HepG2 (cell line): ENCODE data around the gene B4GALT3. TPM values are rescaled to one million over a fixed set of nuclear protein-coding genes. Genes with fewer than 3 reads are reported as not detected.

Experiments used
- ATAC-seq: fragments of 200-7000 bp; cut with Tn5 transposase; 3 replicates; pipeline ENCODE4 v1.9.1; 2020; ENCODE audit warnings: mild to moderate bottlenecking, moderate library complexity
- BruUV-seq: library from RNA; stranded (reverse); fragments of 400-500 nt; replicated peaks from 2 replicates; lab custom pipeline; 2021; lab: Mats Ljungman, UMichigan
- CTCF ChIA-PET: fragments of 300-600 bp; formaldehyde crosslinking; extraction: SDS; loops from one replicate; lab custom pipeline; 2021; ENCODE audit warnings: low total read pairs, inconsistent platforms, low intra/inter-chr PET ratio; lab: Yijun Ruan, JAX
- POLR2A ChIA-PET: fragments of 350-600 bp; sonication (Branson Sonifier 250); formaldehyde crosslinking; loops from one replicate; lab custom pipeline; 2020; ENCODE audit warnings: antibody characterized with exemption, inconsistent platforms; lab: Yijun Ruan, JAX
- DNase-seq: peaks from one replicate; pipeline ENCODE4 v3.0.0-alpha.2; 2015; ENCODE audit warnings: low spot score
- FAIRE-seq: peaks from 3 replicates; lab custom pipeline; 2011; peaks lifted over from hg19 to GRCh38; lab: Jason Lieb, UNC
- H2AFZ ChIP-seq: one replicate; pipeline ENCODE4 v1.6.1; 2011; ENCODE audit warnings: low read length, inconsistent platforms
- H3K27ac ChIP-seq: fragments of 300-600 bp; 3 replicates; pipeline ENCODE4 v1.8.0; 2011; ENCODE audit warnings: mixed run types, mild to moderate bottlenecking, mixed read lengths, low read length, inconsistent platforms; ENCODE audit not compliant: insufficient read depth; ENCODE audit errors: extremely low read length
- H3K27me3 ChIP-seq, 2 experiments: fragments of 200-600 bp in 1 of 2; 2 replicates in 1 of 2; 3 replicates in 1 of 2; pipeline versions ENCODE4 v1.6.0 to v1.8.0; 2011; ENCODE audit warnings: low read length in 2 of 2, mild to moderate bottlenecking in 2 of 2, moderate library complexity in 2 of 2, inconsistent platforms in 1 of 2; ENCODE audit not compliant: insufficient read depth in 2 of 2, control insufficient read depth in 1 of 2
- H3K36me3 ChIP-seq, 2 experiments: fragments of 200-600 bp in 1 of 2; replicated peaks in 1 of 2; 2 replicates in 1 of 2; 3 replicates in 1 of 2; pipeline versions ENCODE4 v1.5.1 to v1.8.0; 2011; ENCODE audit warnings: low read length in 2 of 2, inconsistent platforms in 1 of 2; ENCODE audit not compliant: insufficient read depth in 2 of 2, control insufficient read depth in 1 of 2
- H3K4me1 ChIP-seq: 2 replicates; pipeline ENCODE4 v1.5.1; 2012; ENCODE audit warnings: low read length, inconsistent platforms; ENCODE audit not compliant: insufficient read depth
- H3K4me2 ChIP-seq: 2 replicates; pipeline ENCODE4 v1.6.0; 2011; ENCODE audit warnings: low read depth, low read length, inconsistent platforms
- H3K4me3 ChIP-seq, 3 experiments: fragments of 200-600 bp in 1 of 3; sonication (generic), shearing (Covaris generic) in 1 of 3; replicated peaks in 1 of 3; 2 replicates each; pipeline ENCODE4 v1.5.1; 2011 to 2016; ENCODE audit warnings: low read length in 3 of 3, inconsistent platforms in 2 of 3, low read depth in 2 of 3, mild to moderate bottlenecking in 2 of 3, control low read depth in 1 of 3, mixed read lengths in 1 of 3; ENCODE audit not compliant: insufficient read depth in 1 of 3
- H3K79me2 ChIP-seq: one replicate; pipeline ENCODE4 v1.6.1; 2011; ENCODE audit warnings: low read length, inconsistent platforms; ENCODE audit not compliant: insufficient read depth
- H3K9ac ChIP-seq: 2 replicates; pipeline ENCODE4 v1.6.0; 2011; ENCODE audit warnings: mild to moderate bottlenecking, low read depth, low read length, inconsistent platforms; ENCODE audit not compliant: insufficient read depth
- H3K9me3 ChIP-seq: 2 replicates; pipeline ENCODE4 v1.5.1; 2012; ENCODE audit warnings: mild to moderate bottlenecking, low read length
- H4K20me1 ChIP-seq: 2 replicates; pipeline ENCODE4 v1.6.0; 2011; ENCODE audit warnings: inconsistent platforms, mild to moderate bottlenecking, low read length, moderate library complexity; ENCODE audit not compliant: insufficient read depth
- AGO1 ChIP-seq: fragments of 200-400 bp; formaldehyde crosslinking; IDR thresholded peaks from 2 replicates; pipeline ENCODE4 v1.6.1; 2017; ENCODE audit warnings: mild to moderate bottlenecking, low read depth, low read length, moderate library complexity; ENCODE audit not compliant: poor library complexity, severe bottlenecking
- ATF5 ChIP-seq: sonication (generic); formaldehyde crosslinking; IDR thresholded peaks from 2 replicates; pipeline ENCODE4 v1.4.0; 2020; ENCODE audit warnings: mild to moderate bottlenecking, low read depth, missing genetic modification reagents
- CTCF ChIP-seq: sonication (generic); formaldehyde crosslinking; IDR thresholded peaks from 2 replicates; pipeline ENCODE4 v1.5.0; 2020; ENCODE audit warnings: mild to moderate bottlenecking, missing genetic modification reagents, moderate library complexity
- HNF1A ChIP-seq, 2 experiments: sonication (generic) in 1 of 2; formaldehyde crosslinking in 1 of 2; IDR thresholded peaks; 2 replicates each; pipeline versions ENCODE4 v1.4.0 to v1.6.1; 2016 to 2020; ENCODE audit warnings: borderline replicate concordance in 1 of 2, low read depth in 1 of 2, mild to moderate bottlenecking in 1 of 2, missing genetic modification reagents in 1 of 2
- KDM5A ChIP-seq: fragments of 200-600 bp; sonication (generic); IDR thresholded peaks from 2 replicates; pipeline ENCODE4 v1.7.0; 2018; ENCODE audit warnings: antibody characterized with exemption, mild to moderate bottlenecking, low read length, borderline replicate concordance
- RAD21 ChIP-seq: fragments of 450-650 bp; formaldehyde crosslinking; IDR thresholded peaks from 2 replicates; pipeline ENCODE4 v1.5.0; 2020; ENCODE audit warnings: mild to moderate bottlenecking
- REXO4 ChIP-seq: sonication (generic); formaldehyde crosslinking; IDR thresholded peaks from 2 replicates; pipeline ENCODE4 v1.8.0; 2022; ENCODE audit warnings: missing genetic modification reagents, mild to moderate bottlenecking, borderline replicate concordance
- SMC3 ChIP-seq: IDR thresholded peaks from 2 replicates; pipeline ENCODE4 v1.6.1; 2011; ENCODE audit warnings: low read length, improper control_type of control experiment
- STAG1 ChIP-seq: sonication (generic); formaldehyde crosslinking; IDR thresholded peaks from 2 replicates; pipeline ENCODE4 v1.4.0; 2020; ENCODE audit warnings: missing genetic modification reagents
- ZNF567 ChIP-seq: sonication (generic); formaldehyde crosslinking; IDR thresholded peaks from 2 replicates; pipeline ENCODE4 v1.8.1; 2023; ENCODE audit warnings: mild to moderate bottlenecking, missing genetic modification reagents, borderline replicate concordance
- WGBS: methylation state at CpG from one replicate; pipeline ENCODE4 v1.1.6; 2017; ENCODE audit warnings: low lambda C conversion rate; 5-methylcytosine and 5-hydroxymethylcytosine counted together
- in situ Hi-C: cut with HindIII; loops from 2 replicates; pipeline ENCODE4 v1.10.0; 2017; ENCODE audit warnings: low pct_unique_long_range_greater_than_20kb; ENCODE audit not compliant: extremely low pct_ligation_motif_present
- intact Hi-C: fragments of 100-400 bp; cut with micrococcal nuclease; formaldehyde crosslinking; loops from one replicate; pipeline ENCODE4 v1.10.0; 2022; ENCODE audit not compliant: unreplicated experiment
- polyA plus RNA-seq, 8 experiments: library from polyadenylated mRNA; depleted of rRNA in 3 of 8; stranded (reverse) in 7 of 8; unstranded in 1 of 8; fragments of >200 nt; fragmentation: Illumina TruSeq in 4 of 8; extraction: Trizol in 4 of 8; gene quantifications; 2 replicates each; pipeline versions ENCODE4 v1.2.1 to v1.2.3, GENCODE V29; 2011 to 2016; ENCODE audit warnings: low read depth in 4 of 8, missing spikeins in 1 of 8, mixed read lengths in 1 of 8; ENCODE audit not compliant: insufficient read depth in 1 of 8
- total RNA-seq, 5 experiments: library from RNA; depleted of rRNA; stranded (reverse); fragments of >200 nt; fragmentation: Illumina TruSeq; extraction: Trizol; gene quantifications; 2 replicates each; pipeline ENCODE4 v1.2.3, GENCODE V29; 2016; ENCODE audit warnings: low read depth in 1 of 5

B4GALT3 gene
- total and polyA plus RNA-seq, 2 of the 13 experiments (the other 11 are each of a cell fraction or from before 2014, with no cell fraction given) = 35.6 to 40.4 TPM

- TF ChIP-seq REXO4 (CRISPR knock-in tag) = no peak
- no peak for TF ChIP-seq ATF5
- no peak for TF ChIP-seq AGO1
Observed at GRCh38 chr1:161140755-161141400, 36.4 kb downstream of the B4GALT3 start (continued).

- H3K36me3 ChIP-seq = no peaks in the 10 kb centered on the region
- FAIRE-seq (peak; percentile 28), ATAC-seq (peak; percentile 54), DNase-seq (peak; percentile 56)
- no peaks in the 10 kb centered on the region for H3K9me3 ChIP-seq
- no peaks in the 10 kb centered on the region for H3K4me1 ChIP-seq
- no peak overlapping the region for H3K4me3 ChIP-seq
- no peaks in the 10 kb centered on the region for H3K79me2 ChIP-seq
- peak; percentile 28; the same call in 1 of the 2 replicates for TF ChIP-seq SMC3
- TF ChIP-seq KDM5A = no peak
- TF ChIP-seq ZNF567 (CRISPR knock-in tag) = no peak
- TF ChIP-seq CTCF (CRISPR knock-in tag) = peak; percentile 52
- TF ChIP-seq HNF1A (IDR thresholded peaks at IDR 0.05; ENCODE audit: low read depth) = no peak
- no peak for TF ChIP-seq HNF1A (CRISPR knock-in tag; IDR thresholded peaks at IDR 0.05; ENCODE audit: borderline replicate concordance)
- TF ChIP-seq STAG1 (CRISPR knock-in tag) = peak; percentile 60
- TF ChIP-seq RAD21 (CRISPR knock-in tag) = 0 out of 2 replicates have a peak, but pooled peaks have one; percentile 22
- H4K20me1 ChIP-seq = no peaks in the 10 kb centered on the region
- H3K4me2 ChIP-seq = no peak overlapping the region
- intact Hi-C loops (loop anchor here (1.0 to 10.0 kb wide), 3 partner anchors 43 to 145 kb away; no protein-coding TSS in a partner anchor), in situ Hi-C loops (no loop called here)
- H3K27me3 ChIP-seq = no peaks in the 10 kb centered on the region
- H3K27ac ChIP-seq = no peak overlapping the region
- ChIA-PET POLR2A (interaction anchor here (0.9 kb wide), 1 partner anchor 14 kb away, joined by 4 read pairs; the partner anchor contains the start of gene UFC1), CTCF (interaction anchor here (0.8 to 1.3 kb wide), 3 partner anchors 42 to 97 kb away, joined by 3 to 8 read pairs (median 4); partner anchors contain the start of gene KLHDC9)
- no TSS peak for BruUV-seq
- H2AFZ ChIP-seq = no peak overlapping the region
- WGBS = 90% methylated on average over 1 of the region's 1 CpG
- H3K9ac ChIP-seq = no peak overlapping the region
Observed at GRCh38 chr1:161139766-161140165, 37.5 kb downstream of the B4GALT3 start.
